ENCODE results near the gene L3MBTL4. TPM values are rescaled to one million over a fixed set of nuclear protein-coding genes. Genes with fewer than 3 reads are reported as not detected.

L3MBTL4 gene
- total RNA-seq, 1 experiment from 2014 or later = 0.87 TPM

DNA sequence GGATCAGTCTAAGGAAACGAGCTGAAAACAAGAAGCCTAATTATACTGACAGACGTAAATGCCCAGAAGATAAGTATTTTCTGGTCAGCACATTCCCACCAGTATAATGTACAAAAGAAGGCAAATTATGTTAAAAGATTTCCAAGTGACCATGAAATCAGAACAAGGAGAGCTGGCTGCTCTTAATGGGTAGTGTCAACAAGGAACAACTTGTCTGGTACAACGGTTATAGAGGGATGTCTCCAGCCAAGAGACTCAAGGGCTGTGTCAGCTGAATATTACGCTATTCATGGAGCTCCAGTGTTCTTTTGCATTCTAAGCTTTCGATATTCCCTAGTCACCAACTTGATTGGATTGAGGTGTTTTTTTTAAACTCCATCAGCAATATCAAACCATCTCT lies 8.6 kb upstream of the L3MBTL4 start:
- intact Hi-C loops (cut with micrococcal nuclease; ENCODE audit: unreplicated experiment) = no loop called here
- no peak overlapping the region for H3K27ac ChIP-seq (ENCODE audit: low read length)
- H3K27me3 ChIP-seq (ENCODE audit: control insufficient read depth, insufficient read depth, low read length) = no peaks in the 10 kb centered on the region
- ChIA-PET POLR2A (no interaction called here), CTCF (no interaction called here)
- DNase-seq (ENCODE audit: low read depth, low spot score) = no peak
- TF ChIP-seq, protein P1, sequence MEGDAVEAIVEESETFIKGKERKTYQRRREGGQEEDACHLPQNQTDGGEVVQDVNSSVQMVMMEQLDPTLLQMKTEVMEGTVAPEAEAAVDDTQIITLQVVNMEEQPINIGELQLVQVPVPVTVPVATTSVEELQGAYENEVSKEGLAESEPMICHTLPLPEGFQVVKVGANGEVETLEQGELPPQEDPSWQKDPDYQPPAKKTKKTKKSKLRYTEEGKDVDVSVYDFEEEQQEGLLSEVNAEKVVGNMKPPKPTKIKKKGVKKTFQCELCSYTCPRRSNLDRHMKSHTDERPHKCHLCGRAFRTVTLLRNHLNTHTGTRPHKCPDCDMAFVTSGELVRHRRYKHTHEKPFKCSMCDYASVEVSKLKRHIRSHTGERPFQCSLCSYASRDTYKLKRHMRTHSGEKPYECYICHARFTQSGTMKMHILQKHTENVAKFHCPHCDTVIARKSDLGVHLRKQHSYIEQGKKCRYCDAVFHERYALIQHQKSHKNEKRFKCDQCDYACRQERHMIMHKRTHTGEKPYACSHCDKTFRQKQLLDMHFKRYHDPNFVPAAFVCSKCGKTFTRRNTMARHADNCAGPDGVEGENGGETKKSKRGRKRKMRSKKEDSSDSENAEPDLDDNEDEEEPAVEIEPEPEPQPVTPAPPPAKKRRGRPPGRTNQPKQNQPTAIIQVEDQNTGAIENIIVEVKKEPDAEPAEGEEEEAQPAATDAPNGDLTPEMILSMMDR (IDR thresholded peaks at IDR 0.05) = no peak
- TF ChIP-seq SIN3A (IDR thresholded peaks at IDR 0.05; ENCODE audit: borderline replicate concordance, insufficient read depth, low read depth, low read length) (no peak), TCF7L2 (IDR thresholded peaks at IDR 0.05; ENCODE audit: low read depth, low read length) (no peak)
- H3K36me3 ChIP-seq (ENCODE audit: control insufficient read depth, insufficient read depth, low read length) = no peaks in the 10 kb centered on the region
- no peak overlapping the region for H3K4me3 ChIP-seq (ENCODE audit: low read depth in 2 of 2, low read length in 2 of 2)
- ATAC-seq = no peak
- no peaks in the 10 kb centered on the region for H3K9me3 ChIP-seq (ENCODE audit: control insufficient read depth, insufficient read depth, low read depth, low read length)
- H3K4me1 ChIP-seq (ENCODE audit: control insufficient read depth, insufficient read depth, low read length) = no peaks in the 10 kb centered on the region
- in situ Hi-C loops (cut with HindIII; ENCODE audit: low pct_unique_long_range_greater_than_20kb, low sequenced_read_pairs) = no loop called here
- no TSS peak for BruUV-seq (replicated peaks)

DNA sequence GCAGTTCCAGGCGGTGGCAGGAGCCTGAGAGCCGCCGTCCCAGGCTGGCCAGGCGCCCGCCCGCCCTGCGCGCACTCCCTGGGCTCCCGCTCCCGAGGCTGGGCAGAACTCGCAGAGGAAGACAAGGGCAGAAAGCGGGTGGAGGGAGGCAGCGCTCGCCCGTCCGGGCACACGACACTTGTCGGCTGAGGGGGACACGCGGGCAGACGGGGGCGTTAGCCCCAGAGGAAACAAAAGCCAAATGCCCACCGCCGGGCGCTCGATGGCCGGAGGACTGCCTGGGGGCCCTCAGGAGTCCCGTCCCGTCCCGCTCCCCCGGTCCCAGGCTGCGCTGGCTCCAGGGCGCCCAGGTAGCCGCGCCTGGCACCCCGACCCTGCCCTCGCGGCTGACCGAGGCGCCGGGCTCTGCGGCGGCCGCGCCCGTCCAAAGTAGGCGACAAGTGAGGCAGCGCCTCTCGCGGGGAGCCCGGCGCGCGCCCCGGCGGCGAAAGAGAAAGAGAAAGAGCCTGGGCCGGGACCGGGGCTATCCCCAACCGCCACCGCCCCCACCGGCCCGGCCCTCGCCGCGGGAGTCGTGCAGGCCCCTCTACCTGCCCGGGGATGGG lies 491 bp downstream of the L3MBTL4 start:
- peaks cover 7% of the 10 kb centered on the region for H3K27me3 ChIP-seq (ENCODE audit: control insufficient read depth, insufficient read depth, low read length)
- intact Hi-C loops (cut with micrococcal nuclease; ENCODE audit: unreplicated experiment) (no loop called here), in situ Hi-C loops (cut with HindIII; ENCODE audit: low pct_unique_long_range_greater_than_20kb, low sequenced_read_pairs) (no loop called here)
- no peak for DNase-seq (ENCODE audit: low read depth, low spot score)
- no peak overlapping the region for H3K27ac ChIP-seq (ENCODE audit: low read length)
- BruUV-seq (replicated peaks) = no TSS peak
- no peaks in the 10 kb centered on the region for H3K9me3 ChIP-seq (ENCODE audit: control insufficient read depth, insufficient read depth, low read depth, low read length)
- CTCF ChIA-PET = no interaction called here
- peak; percentile 85 for ATAC-seq
- H3K36me3 ChIP-seq (ENCODE audit: control insufficient read depth, insufficient read depth, low read length) = no peaks in the 10 kb centered on the region
- peak overlapping the region; percentile 35 to 36 for H3K4me3 ChIP-seq (ENCODE audit: low read depth in 2 of 2, low read length in 2 of 2)
- TF ChIP-seq, protein P2, sequence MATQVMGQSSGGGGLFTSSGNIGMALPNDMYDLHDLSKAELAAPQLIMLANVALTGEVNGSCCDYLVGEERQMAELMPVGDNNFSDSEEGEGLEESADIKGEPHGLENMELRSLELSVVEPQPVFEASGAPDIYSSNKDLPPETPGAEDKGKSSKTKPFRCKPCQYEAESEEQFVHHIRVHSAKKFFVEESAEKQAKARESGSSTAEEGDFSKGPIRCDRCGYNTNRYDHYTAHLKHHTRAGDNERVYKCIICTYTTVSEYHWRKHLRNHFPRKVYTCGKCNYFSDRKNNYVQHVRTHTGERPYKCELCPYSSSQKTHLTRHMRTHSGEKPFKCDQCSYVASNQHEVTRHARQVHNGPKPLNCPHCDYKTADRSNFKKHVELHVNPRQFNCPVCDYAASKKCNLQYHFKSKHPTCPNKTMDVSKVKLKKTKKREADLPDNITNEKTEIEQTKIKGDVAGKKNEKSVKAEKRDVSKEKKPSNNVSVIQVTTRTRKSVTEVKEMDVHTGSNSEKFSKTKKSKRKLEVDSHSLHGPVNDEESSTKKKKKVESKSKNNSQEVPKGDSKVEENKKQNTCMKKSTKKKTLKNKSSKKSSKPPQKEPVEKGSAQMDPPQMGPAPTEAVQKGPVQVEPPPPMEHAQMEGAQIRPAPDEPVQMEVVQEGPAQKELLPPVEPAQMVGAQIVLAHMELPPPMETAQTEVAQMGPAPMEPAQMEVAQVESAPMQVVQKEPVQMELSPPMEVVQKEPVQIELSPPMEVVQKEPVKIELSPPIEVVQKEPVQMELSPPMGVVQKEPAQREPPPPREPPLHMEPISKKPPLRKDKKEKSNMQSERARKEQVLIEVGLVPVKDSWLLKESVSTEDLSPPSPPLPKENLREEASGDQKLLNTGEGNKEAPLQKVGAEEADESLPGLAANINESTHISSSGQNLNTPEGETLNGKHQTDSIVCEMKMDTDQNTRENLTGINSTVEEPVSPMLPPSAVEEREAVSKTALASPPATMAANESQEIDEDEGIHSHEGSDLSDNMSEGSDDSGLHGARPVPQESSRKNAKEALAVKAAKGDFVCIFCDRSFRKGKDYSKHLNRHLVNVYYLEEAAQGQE (IDR thresholded peaks at IDR 0.05; ENCODE audit: insufficient read depth in 1 of 2, low read depth in 2 of 2, low read length in 1 of 2) = no peak
- TF ChIP-seq POLR2AphosphoS5 (IDR thresholded peaks at IDR 0.05; ENCODE audit: low read depth, low read length) (no peak), TCF7L2 (IDR thresholded peaks at IDR 0.05; ENCODE audit: low read depth, low read length) (no peak), SIN3A (IDR thresholded peaks at IDR 0.05; ENCODE audit: borderline replicate concordance, insufficient read depth, low read depth, low read length) (no peak)
- TF ChIP-seq, protein P1 (IDR thresholded peaks at IDR 0.05) = no peak; the same call in 1 of the 2 replicates
- H3K4me1 ChIP-seq (ENCODE audit: control insufficient read depth, insufficient read depth, low read length) = no peaks in the 10 kb centered on the region
- POLR2A ChIA-PET = no interaction called here

All from Panc1 (cell line).